HG02973 (cell line): ENCODE results near the gene MCCC1.
"Not testable (repeated sequence)": the region's sequence is repeated elsewhere in the genome, so short reads cannot be mapped to it uniquely, and the experiment has no call there.

Source experiments
- ATAC-seq: cut with Tn5 transposase; IDR thresholded peaks from one replicate; pipeline ENCODE4 v1.9.1; 2021; ENCODE audit warnings: moderate library complexity; ENCODE audit not compliant: unreplicated experiment

Gene MCCC1

GRCh38 chr3:183106635-183107034 is 7.3 kb upstream of the MCCC1 start:
- no peak for ATAC-seq

- not testable (repeated sequence) for ATAC-seq
These were observed 4.7 kb upstream of the MCCC1 start for GRCh38 chr3:183103950-183104349.

GRCh38 chr3:183101040-183101439 is 1.7 kb upstream of the MCCC1 start:
- ATAC-seq, result not testable (repeated sequence)

GRCh38 chr3:183100376-183100775 is 1.1 kb upstream of the MCCC1 start:
- ATAC-seq, result no peak

- no peak for ATAC-seq
These were observed 525 bp upstream of the MCCC1 start for GRCh38 chr3:183099838-183100204.

GRCh38 chr3:183098536-183099025 is 715 bp downstream of the MCCC1 start:
- ATAC-seq, result no peak

- no peak for ATAC-seq
These were observed 4.6 kb downstream of the MCCC1 start for GRCh38 chr3:183094711-183095110.

- no peak for ATAC-seq
These were observed 7.0 kb downstream of the MCCC1 start for GRCh38 chr3:183092256-183092655.

- no peak for ATAC-seq
These were observed 12.1 kb downstream of the MCCC1 start for GRCh38 chr3:183087184-183087583.

- no peak for ATAC-seq
These were observed 13.5 kb downstream of the MCCC1 start for GRCh38 chr3:183085634-183086390.

GRCh38 chr3:183082355-183082915 is 16.9 kb downstream of the MCCC1 start:
- ATAC-seq, result no peak

GRCh38 chr3:183081459-183082183 is 17.7 kb downstream of the MCCC1 start:
- no peak for ATAC-seq

GRCh38 chr3:183080628-183081027 is 18.7 kb downstream of the MCCC1 start:
- ATAC-seq, result no peak

GRCh38 chr3:183074881-183075280 is 24.4 kb downstream of the MCCC1 start:
- no peak for ATAC-seq

- ATAC-seq, result no peak
These were observed 25.0 kb downstream of the MCCC1 start for GRCh38 chr3:183074261-183074660.

GRCh38 chr3:183073839-183074238 is 25.5 kb downstream of the MCCC1 start:
- no peak for ATAC-seq

- ATAC-seq, result no peak
These were observed 28.4 kb downstream of the MCCC1 start for GRCh38 chr3:183070892-183071291.

GRCh38 chr3:183069086-183069485 is 30.2 kb downstream of the MCCC1 start:
- ATAC-seq, result no peak

GRCh38 chr3:183066891-183067290 is 32.4 kb downstream of the MCCC1 start:
- ATAC-seq, result not testable (repeated sequence)

- ATAC-seq, result no peak
These were observed 34.8 kb downstream of the MCCC1 start for GRCh38 chr3:183064475-183064874.

GRCh38 chr3:183061391-183062172 is 37.7 kb downstream of the MCCC1 start:
- ATAC-seq, result no peak
